Astrocyte of the spinal cord (primary cell): Measurements from ENCODE around the gene SLC26A6.

Experiments used
- DNase-seq: peaks from one replicate; pipeline ENCODE4 v3.0.0; 2011; ENCODE audit warnings: low read depth, low spot score
- H3K4me3 ChIP-seq: 2 replicates; pipeline ENCODE4 v1.5.1; 2011; ENCODE audit warnings: low read depth, mild to moderate bottlenecking, low read length, moderate library complexity
- in situ Hi-C: cut with HindIII; loops from 2 replicates; pipeline ENCODE4 v1.10.0; 2017; ENCODE audit warnings: low sequenced_read_pairs
- TF ChIP-seq, protein P1 (sequence below): IDR thresholded peaks from 2 replicates; pipeline ENCODE4 v1.5.1; 2012; ENCODE audit warnings: low read depth, mild to moderate bottlenecking, low read length, inconsistent platforms

SLC26A6 gene

DNA sequence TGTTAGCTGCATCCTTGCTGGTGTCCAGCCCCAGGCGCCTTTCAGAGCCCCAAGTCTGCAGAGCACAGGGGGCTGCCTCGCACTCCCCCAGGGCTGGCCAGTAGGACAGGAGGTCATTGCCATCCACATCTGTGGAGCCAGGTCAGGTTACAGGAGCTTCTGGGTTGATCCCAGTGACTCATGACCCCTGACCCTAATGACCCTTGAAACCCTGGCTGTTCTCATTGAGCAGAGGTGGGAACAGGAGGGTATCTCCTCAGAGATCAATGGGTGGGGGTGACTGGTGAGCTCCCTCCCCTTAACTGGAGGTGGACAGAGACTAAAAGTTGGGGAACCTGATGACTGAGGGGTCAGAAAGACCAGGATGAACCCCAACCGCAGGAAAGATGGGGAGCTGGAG lies 6.1 kb upstream of the SLC26A6 start:
- in situ Hi-C loops: no loop called here
- no peak for DNase-seq
- H3K4me3 ChIP-seq: no peak overlapping the region
- TF ChIP-seq, protein P1, sequence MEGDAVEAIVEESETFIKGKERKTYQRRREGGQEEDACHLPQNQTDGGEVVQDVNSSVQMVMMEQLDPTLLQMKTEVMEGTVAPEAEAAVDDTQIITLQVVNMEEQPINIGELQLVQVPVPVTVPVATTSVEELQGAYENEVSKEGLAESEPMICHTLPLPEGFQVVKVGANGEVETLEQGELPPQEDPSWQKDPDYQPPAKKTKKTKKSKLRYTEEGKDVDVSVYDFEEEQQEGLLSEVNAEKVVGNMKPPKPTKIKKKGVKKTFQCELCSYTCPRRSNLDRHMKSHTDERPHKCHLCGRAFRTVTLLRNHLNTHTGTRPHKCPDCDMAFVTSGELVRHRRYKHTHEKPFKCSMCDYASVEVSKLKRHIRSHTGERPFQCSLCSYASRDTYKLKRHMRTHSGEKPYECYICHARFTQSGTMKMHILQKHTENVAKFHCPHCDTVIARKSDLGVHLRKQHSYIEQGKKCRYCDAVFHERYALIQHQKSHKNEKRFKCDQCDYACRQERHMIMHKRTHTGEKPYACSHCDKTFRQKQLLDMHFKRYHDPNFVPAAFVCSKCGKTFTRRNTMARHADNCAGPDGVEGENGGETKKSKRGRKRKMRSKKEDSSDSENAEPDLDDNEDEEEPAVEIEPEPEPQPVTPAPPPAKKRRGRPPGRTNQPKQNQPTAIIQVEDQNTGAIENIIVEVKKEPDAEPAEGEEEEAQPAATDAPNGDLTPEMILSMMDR: no peak

DNA sequence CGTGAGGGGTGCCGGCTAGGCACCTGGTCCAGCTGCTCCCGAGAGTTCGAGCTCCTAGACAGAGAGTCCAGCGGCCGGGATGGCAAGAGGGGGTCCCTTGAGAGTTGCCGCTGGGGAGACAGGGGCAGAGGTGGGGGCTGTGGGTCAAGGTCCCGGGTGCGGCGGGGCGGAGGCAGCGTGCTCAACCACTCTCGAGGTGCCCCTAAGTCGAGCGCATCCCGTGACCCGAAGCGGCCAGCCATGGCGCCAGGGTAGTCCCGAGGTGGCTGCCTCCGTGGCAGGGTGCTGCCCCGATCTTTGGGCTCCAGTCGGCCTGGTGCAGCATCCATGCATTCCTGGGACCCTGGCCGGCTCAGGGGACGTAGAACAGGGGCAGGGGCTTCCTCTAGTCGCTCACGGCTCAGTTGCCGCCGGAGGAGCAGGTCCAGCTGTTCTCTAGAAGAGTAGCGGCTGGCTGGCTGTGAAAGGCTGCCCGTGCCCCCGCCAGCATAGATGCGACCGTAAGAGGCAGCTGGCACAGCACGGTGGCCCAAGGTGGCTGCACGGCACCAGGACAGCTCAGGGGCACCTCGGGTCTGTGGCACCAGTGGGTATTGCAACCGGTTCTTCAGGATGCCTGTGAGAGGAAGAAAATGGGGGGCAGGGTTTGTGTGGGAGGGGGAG lies 4.8 kb upstream of the SLC26A6 start:
- TF ChIP-seq, protein P1: no peak
- no peak overlapping the region for H3K4me3 ChIP-seq
- DNase-seq: no peak
- in situ Hi-C loops: no loop called here

DNA sequence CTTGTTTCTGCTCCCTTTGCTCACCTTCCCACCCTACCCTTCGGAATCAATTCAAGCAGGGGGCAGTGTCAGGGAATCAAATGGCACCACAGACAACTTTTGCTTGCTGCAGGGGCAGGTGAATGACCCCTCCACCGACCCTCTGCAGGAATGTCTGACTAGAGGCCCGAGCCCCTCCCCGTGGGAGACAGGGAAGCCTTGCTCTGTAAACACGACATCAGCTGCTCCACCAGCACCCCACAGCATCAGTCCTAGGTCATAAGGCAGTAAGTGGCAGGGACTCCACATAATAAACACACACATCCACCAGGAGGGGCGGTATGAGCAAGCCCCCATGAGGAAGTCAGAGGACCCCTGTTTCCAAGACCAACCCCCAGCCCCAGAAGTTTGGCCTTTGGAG lies 2.0 kb upstream of the SLC26A6 start:
- in situ Hi-C loops: no loop called here
- H3K4me3 ChIP-seq: no peak overlapping the region
- TF ChIP-seq, protein P1: no peak

DNA sequence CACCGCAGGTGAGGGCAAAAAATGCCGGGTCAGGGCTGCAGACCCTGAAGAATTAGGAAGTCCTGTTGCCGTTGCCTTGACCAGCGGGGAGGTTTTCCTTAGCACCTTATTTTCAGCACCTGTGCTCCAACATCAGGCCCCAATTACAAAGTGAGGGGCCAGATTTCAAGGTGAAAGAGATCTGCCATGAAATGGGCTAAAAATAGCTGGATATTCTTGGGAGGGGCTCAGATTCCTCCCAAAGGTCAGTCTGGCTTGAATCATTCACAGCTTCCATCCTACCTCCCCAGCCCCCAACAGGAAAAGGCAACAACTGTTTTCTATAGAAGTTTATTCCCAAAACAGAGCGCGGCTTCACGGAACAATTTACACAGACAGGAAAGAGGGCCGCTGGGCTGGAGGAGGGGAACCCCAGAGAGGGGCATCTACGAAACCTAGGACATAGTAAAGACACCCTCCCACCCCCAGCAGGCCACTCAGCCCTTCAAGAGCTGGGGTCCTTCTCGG lies 941 bp upstream of the SLC26A6 start:
- H3K4me3 ChIP-seq: peak overlapping the region; percentile 81
- TF ChIP-seq, protein P1: no peak
- DNase-seq: no peak
- in situ Hi-C loops: no loop called here

More for the DNA sequence above, 2.0 kb upstream of the SLC26A6 start:
- DNase-seq: no peak

DNA sequence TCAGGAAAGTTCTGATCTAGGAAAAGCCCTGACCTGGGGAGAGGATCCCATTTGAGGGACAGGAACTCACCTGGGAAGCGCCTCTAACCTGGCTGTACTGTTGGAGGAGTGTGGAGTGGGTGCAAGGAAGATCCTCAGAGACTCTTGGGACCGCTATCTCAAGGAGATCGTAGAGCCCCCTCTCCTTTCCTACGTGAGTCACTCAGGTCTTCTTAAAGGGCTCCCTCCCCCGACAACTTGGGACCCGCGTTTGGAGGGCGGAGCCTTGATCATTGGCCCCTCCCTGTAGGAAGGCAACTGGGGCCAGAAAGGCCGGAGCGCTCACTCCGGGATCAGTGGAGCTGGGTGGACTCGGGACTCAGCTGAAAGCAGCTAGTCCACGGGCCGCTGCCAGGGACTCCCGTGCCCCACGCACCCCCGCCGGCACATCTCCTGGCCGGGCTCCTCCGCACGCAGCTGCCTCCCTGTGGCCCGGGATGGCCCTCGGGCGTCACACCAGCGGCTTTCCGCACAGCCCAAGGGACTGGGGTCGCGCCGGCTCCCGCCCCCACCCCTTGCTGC lies 520 bp downstream of the SLC26A6 start:
- in situ Hi-C loops: no loop called here
- peak overlapping the region; percentile 81 for H3K4me3 ChIP-seq
- TF ChIP-seq, protein P1: no peak

DNA sequence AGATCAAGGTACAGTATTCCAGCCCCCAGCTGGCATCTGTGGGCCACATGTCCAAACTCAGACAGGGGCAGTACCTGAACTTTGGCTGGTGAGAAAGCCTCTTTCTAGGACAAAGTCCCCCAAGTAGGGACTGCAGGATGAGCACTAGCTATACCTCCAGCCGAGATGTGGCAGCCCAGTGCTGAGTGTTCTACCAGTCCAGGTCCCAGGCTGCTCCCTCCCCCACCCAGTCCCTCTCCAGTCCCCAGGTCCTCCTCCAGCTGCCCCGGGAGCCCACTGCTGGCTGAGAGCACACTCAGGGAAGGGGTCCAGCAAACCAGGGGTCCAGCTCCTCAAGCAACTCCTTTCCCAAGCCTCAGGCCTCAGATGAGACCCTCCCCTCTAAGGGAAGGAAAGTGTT lies 1.5 kb downstream of the SLC26A6 start:
- in situ Hi-C loops: no loop called here
- H3K4me3 ChIP-seq: no peak overlapping the region
- TF ChIP-seq, protein P1: no peak
- no peak for DNase-seq

More for the DNA sequence above, 520 bp downstream of the SLC26A6 start:
- peak; percentile 52 for DNase-seq
